BE2C (cell line): Measurements from ENCODE around the gene SPEF1.

Source experiments
- DNase-seq: peaks from one replicate; pipeline ENCODE4 v3.0.0-alpha.2; 2020
- H3K27me3 ChIP-seq: fragments of 250-450 bp; sonication (Bioruptor Pico); 2 replicates; pipeline ENCODE4 v1.5.1; 2020; ENCODE audit warnings: mild to moderate bottlenecking
- H3K36me3 ChIP-seq: fragments of 250-450 bp; sonication (Bioruptor Pico); 2 replicates; pipeline ENCODE4 v1.5.1; 2020; ENCODE audit warnings: mild to moderate bottlenecking
- H3K4me1 ChIP-seq: fragments of 250-450 bp; sonication (Bioruptor Pico); 2 replicates; pipeline ENCODE4 v1.5.1; 2020
- H3K4me3 ChIP-seq: 2 replicates; pipeline ENCODE4 v1.5.1; 2011; ENCODE audit warnings: low read depth, low read length
- H3K9me3 ChIP-seq: fragments of 250-450 bp; sonication (Bioruptor Pico); 2 replicates; pipeline ENCODE4 v1.5.1; 2020
- TF ChIP-seq, protein P1 (sequence below): IDR thresholded peaks from 2 replicates; pipeline ENCODE4 v1.5.1; 2012; ENCODE audit warnings: mild to moderate bottlenecking, low read depth, low read length

SPEF1 gene

DNA sequence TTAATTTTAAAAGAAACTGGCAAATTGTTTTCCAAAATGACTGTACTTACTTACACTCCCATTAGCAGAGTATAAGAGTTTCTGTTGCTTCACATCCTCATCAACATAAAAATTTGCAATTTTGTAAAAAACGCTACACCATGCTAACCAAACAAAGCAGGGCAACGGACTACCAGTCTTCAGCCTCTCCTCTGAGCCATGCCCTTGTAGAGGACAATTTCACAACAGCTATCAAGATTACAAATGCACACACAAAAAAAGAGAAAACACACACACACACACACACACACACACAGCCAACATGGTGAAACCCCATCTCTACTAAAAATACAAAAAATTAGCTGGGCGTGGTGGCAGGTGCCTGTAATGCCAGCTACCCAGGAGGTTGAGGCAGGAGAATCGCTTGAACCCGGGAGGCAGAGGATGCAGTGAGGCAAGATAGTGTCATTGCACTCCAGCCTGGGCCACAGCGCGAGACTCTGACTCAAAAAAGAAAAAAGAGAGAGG, 9.6 kb downstream of the SPEF1 start:
- no peaks in the 10 kb centered on the region for H3K27me3 ChIP-seq
- DNase-seq: no peak
- TF ChIP-seq, protein P1, sequence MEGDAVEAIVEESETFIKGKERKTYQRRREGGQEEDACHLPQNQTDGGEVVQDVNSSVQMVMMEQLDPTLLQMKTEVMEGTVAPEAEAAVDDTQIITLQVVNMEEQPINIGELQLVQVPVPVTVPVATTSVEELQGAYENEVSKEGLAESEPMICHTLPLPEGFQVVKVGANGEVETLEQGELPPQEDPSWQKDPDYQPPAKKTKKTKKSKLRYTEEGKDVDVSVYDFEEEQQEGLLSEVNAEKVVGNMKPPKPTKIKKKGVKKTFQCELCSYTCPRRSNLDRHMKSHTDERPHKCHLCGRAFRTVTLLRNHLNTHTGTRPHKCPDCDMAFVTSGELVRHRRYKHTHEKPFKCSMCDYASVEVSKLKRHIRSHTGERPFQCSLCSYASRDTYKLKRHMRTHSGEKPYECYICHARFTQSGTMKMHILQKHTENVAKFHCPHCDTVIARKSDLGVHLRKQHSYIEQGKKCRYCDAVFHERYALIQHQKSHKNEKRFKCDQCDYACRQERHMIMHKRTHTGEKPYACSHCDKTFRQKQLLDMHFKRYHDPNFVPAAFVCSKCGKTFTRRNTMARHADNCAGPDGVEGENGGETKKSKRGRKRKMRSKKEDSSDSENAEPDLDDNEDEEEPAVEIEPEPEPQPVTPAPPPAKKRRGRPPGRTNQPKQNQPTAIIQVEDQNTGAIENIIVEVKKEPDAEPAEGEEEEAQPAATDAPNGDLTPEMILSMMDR: no peak
- no peak overlapping the region for H3K4me3 ChIP-seq
- H3K9me3 ChIP-seq: no peaks in the 10 kb centered on the region
- H3K36me3 ChIP-seq: no peaks in the 10 kb centered on the region
- peaks cover 4% of the 10 kb centered on the region for H3K4me1 ChIP-seq

DNA sequence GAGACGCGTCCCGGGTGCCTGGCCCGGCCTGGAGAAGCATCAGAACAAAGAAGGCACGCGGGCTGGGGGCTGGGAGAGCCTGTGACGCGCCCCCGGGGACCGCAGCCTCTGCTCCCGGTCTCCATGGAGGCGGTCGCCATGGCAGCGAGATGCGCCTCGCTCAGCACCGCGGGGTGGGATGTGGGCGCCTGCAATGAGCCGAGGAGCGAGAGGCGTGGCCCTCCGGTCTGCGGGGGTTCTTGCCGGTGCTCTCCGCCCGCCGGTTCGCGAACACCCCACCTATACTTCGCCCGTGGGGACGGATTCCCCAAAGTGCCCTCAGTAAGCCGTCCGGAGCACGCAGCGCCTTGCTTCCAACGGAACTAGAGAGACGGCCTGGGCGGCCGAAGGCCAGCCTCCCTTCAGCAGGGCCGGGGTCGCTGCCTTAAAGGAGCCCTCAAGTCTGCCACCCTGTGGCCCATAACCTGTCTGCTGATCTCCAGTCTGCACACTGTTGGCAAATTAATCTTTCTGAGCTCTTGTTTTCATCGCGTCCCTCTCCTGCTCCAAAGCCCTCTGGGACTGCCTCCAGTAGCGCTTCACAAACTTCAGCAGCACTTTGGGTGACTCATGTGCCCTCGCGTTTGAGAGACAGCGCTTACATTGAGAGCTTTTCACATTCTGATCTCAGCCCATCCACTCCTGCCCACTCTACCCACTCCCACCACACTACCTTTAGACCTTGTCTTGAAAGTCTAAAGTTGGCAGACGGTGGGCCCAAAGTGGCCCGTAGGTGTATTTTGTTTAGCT, 12.7 kb downstream of the SPEF1 start:
- Histone ChIP-seq H3K36me3 (no peaks in the 10 kb centered on the region), H3K27me3 (no peaks in the 10 kb centered on the region), H3K4me3 (peak overlapping the region; percentile 91), H3K9me3 (no peaks in the 10 kb centered on the region), H3K4me1 (peaks cover 6% of the 10 kb centered on the region)
- TF ChIP-seq, protein P1: peak; percentile 79
- DNase-seq: peak; percentile 92

DNA sequence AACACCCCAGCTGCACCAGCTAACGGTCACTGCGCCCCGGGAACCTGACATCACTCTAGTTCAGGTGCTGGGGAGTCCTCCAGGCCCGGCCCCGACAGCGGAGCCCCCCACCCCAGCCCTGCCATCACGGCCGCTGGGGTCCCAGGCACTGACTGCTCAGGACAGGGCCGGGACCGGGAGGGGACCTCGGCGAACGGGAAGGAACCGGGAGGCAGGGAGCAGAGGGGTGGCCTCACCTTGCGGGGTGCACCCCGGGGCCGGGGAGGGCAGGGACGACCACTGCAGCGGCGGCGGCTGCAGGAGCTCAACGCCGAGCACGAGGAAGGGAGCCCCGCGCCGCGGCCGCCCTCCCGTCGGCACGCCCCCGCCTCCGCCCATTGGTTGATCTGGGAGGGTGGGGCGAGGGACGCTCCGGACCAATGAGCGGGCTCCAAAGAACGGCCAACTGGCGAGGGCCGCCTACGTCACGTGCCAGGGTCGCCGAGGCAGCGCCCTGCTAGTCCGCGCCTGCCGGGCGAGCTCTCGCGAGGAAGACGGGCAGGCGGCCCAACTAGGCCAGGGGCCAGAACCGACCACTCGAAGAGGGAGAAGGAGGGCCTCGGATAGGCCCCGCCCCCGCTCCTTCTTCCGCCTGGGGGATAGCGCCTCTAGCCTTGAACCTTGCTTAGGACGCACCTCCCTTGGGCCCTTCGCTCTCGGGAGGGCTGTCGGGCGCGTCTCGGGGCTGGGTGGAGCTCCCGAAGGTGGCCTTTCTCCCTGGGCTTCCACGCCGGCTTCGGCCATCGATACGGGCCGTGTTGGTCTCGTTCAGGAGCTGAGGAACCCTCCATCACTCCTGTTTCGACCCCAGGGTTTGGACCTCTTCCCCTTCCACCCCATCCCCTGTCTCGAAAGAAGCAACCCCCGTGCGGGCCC, 13.6 kb downstream of the SPEF1 start, which contains the start of gene ADISSP:
Gene ADISSP (minus strand): TSS at position 327 of the 915 bp plus-strand sequence. CDS start 7,653 bp downstream, outside the sequence.
- Histone ChIP-seq H3K27me3 (no peaks in the 10 kb centered on the region), H3K4me1 (peaks cover 6% of the 10 kb centered on the region), H3K9me3 (no peaks in the 10 kb centered on the region), H3K4me3 (peak within 1 kb of the TSS; percentile 91), H3K36me3 (no peaks in the 10 kb centered on the region)
- TF ChIP-seq, protein P1: peak; percentile 15
- peak; percentile 100 for DNase-seq

DNA sequence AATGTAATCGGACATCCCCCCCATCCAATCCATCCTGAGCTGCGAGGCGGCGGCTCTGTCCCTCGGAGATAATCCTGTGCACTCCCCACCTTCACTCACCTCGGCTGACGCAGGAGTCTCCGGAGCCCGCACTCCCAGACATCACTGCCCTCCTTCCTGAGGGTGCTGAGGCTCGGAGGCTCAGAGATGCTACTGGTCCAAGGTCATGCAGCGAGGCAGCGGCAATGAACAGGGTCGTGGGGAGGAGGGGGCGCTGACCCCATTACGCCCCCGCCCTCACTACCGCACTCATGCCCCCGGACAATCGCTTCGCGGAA, 14.2 kb downstream of the SPEF1 start:
- TF ChIP-seq, protein P1: no peak
- H3K27me3 ChIP-seq: no peaks in the 10 kb centered on the region
- DNase-seq: no peak
- peaks cover 6% of the 10 kb centered on the region for H3K4me1 ChIP-seq
- H3K9me3 ChIP-seq: no peaks in the 10 kb centered on the region
- peak overlapping the region; percentile 91 for H3K4me3 ChIP-seq
- H3K36me3 ChIP-seq: no peaks in the 10 kb centered on the region

DNA sequence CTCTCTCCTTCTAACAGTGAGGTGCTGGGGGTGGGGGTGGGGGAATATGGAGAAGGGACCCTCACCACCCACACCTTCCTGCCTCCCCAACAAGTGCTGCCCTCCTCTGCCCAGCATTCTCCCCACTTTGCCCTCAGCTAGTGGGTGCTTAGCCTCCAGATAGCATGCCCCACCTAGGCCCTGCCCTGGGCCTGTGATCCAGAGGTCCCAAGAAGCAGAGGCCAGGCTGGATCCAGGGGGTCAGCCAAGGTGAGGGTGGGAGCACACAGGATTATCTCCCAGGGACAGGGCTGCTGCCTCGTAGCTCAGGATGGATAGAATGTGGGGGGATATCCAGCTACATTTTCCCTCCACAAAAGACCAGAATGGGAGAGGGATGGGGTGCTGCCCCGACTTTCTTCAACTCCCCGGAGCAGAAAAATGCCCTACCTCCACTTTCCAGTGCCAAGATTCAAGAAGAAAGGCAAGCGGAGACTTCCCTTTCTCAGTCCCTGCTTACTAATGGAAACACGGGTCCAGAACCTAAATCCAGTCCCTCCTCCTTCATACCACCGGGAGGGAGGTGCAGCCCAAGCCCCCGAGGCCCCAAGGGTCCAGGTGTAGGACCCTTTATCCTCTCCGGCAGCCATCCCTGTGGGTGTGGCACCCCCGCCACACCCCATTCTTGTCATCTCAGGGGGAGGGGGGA, 14.7 kb downstream of the SPEF1 start:
- TF ChIP-seq, protein P1: no peak
- Histone ChIP-seq H3K4me1 (peaks cover 6% of the 10 kb centered on the region), H3K36me3 (peaks cover 3% of the 10 kb centered on the region; the same call in 1 of the 2 replicates), H3K4me3 (peak overlapping the region; percentile 91), H3K27me3 (no peaks in the 10 kb centered on the region), H3K9me3 (no peaks in the 10 kb centered on the region)
- no peak for DNase-seq
